HG03575 (cell line): Measurements from ENCODE around the gene STXBP2.
"Not testable (repeated sequence)": the region's sequence is repeated elsewhere in the genome, so short reads cannot be mapped to it uniquely, and the experiment has no call there.

Experiments
- ATAC-seq: cut with Tn5 transposase; IDR thresholded peaks from one replicate; pipeline ENCODE4 v1.9.1; 2021; ENCODE audit not compliant: unreplicated experiment, insufficient number of reproducible peaks, low FRiP score; ENCODE audit errors: extremely low read depth

Gene STXBP2

DNA sequence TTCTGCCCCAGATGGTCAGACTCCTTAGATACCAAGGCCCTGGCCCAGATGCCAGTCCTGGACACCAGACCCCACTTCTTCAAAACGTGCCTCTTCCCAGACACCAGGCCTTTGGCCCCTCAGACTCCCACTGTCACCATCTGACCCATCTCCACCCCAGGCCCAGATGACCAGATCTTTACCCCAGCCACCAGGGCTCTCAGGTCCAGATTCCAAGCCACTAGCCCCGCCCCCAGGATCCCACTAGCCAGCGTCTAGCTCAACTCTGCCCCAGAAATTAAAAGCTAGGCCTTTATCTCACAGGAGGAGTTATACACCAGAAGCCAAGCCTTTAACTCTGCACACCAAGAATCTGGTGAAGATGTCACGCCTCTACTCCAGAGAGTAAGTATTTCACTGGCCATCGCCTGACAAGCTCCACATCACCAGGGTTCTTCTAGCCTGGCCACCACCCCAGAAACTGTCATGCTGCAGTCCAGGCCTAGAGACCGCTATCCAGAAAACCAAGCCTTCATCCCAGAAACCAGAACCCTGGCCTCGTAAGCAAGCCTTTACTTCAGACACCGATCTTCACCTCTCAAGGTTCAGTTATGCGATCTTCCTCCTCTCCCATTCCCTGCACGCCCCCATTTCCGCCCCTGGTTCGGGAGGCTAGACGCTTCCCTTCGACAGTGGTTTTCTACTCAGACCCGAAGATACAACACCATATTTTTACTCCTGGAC, 8.2 kb upstream of the STXBP2 start:
- ATAC-seq = no peak

DNA sequence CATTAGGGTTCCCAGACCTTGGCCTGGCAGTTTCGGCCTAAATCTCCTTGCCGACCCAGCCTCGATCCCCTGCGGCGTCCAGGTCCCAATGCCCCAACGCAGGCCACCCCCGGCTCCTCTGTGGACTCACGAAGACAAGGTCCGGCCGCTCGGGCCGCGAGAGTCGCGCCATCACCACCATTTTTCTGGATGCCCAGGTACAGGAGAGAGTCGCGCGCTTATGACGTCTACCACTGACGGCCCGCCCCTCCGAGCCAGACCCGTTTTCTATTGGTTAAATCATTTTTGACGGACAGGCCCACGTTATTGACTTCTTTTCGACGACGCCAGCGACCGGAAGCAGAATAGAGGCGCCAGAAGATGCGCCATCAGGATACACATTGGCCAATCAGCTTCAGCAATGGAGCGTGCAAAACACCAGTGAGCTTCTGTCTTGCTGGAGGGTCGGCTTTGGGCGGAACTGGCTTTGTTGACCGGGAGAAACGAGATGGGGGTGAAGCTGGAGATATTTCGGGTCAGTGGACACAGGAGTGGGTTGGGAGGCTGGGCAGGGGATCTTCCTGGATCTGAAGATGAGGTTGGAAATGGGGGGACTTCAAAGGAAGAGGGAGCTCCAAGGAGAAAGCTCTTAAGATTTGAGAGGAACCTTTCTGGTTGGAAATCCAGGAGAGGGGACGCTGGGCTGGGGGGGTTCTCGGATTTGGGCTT, 7.4 kb upstream of the STXBP2 start, which contains the start of the genes PET100 and XAB2:
TSS of gene PET100 (plus strand) at position 447 of the 708 bp plus-strand sequence. CDS start at position 488, 41 bp downstream.
TSS of gene XAB2 (minus strand) at position 199 of the 708 bp plus-strand sequence. CDS start at position 181, 18 bp downstream.
- ATAC-seq = no peak

DNA sequence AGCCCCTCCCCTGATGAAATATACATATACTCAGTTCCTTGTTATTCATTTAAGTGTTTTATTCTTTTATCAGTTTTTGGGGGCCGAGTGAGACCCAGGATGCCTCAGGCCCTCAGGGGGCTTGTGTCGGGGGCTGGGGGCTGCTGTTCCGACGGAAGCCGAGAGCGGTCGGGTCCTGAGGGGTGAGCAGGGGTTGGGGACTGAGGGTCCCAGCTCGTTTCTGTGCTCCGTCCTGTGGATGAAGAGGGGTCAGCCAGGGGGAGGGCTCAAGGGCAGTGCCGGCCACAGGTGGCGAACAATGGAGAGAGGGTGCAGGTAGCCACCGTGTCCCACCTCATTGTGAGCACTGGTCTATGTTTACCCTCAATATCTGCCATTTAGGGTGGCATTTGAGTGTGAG, 5.3 kb upstream of the STXBP2 start:
- ATAC-seq = no peak

DNA sequence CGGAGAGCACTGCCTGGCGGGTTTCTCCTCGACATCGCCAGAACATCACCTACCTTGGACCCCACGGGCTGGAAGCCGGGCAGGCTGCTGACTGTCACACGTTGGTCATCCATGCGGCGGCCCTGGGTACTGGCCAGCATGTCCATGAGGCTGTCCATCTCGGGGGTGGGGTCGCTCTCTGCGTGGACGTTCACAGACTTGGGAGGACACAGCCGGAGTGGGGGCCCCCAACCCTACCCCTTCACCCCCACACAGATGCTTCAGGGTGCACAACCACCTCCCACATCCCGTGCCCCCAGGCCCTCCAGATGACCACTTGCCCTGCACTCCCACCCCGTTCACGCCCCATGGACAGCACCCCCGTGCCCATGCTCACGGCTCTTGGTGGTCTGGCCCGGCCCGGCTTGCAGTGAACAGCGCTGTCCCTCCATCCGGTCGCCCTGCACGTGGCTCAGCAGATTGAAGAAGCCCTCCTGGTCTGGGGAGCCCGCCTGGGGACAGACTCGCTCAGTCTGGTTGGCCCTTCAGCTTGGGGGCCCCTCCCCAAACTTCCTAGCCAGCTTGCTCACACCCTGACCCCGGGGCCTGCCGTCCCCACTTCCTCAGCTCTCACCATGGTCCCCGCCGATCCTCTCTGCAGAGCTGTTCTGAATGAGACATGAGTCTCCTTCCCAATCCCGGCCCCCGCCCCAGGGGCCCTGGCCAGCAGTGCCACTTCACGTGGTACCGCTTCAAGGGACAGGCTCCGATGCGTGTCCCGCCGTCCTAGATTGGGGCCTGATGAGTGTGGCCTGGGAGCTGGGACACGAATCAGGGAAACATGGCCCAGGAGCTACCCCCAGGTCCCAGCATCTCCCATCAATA, 4.3 kb upstream of the STXBP2 start:
- no peak for ATAC-seq

DNA sequence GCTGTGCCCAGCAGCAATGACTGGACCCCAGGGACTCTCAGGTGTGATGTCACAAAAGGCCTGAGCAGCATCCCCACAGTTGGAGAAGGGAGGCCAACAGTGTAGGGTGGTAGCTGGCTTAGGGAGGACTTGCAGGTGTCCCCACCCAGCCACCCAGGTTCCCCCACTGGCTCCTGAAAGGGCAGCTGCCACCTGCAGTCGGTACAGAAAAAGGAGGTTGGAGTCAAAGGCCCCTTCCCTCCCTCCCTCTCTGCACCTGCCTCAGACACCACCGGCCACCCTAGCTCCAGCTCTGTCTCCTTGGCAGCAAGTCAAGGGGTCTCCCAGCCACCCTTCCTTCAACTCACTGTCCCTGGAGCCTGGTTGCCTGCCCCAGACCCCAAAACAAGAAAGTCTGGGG, 3.2 kb upstream of the STXBP2 start, which contains the start of gene PCP2:
TSS of gene PCP2 (minus strand) at position 22 of the 400 bp plus-strand sequence. CDS start 262 bp downstream, outside the sequence.
- no peak for ATAC-seq

DNA sequence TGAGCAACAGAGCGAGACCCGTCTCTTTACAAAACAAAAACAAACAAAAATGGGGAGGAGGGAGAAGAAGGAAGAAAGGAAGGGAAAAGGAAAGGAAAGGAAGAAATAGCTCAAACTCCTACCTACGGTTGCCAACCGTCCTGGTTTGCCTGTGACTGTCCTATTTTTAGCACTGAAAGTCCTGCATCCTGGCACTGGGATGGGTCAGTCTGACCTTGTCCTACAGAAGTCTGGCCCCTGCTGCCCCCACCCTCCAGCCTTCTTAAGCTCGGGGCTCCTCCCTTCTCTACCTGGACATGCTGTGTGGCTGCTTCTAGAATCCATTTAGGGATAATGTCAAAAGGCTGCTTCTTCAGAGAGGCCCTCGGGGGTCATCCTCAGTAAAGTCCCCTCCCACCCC, 1.2 kb upstream of the STXBP2 start:
- ATAC-seq = no peak

DNA sequence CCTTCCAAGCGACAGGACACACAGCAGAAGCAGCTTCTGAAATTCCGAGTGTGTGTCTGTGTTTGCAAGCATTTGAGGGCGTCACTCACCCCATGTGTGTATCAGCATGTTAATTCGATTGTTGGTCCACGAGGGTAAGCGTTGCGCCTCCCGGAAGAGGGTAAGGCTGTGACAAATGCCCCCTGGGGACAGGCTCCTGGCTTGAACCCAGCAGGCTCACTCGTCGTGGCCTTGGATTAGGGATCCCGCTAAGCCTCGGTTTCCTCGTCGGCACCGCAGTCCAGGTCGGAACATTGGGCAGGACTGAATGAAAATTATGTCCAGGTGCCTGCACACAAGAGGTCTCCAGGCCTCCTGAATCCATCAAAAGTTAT, 606 bp upstream of the STXBP2 start:
- no peak for ATAC-seq

DNA sequence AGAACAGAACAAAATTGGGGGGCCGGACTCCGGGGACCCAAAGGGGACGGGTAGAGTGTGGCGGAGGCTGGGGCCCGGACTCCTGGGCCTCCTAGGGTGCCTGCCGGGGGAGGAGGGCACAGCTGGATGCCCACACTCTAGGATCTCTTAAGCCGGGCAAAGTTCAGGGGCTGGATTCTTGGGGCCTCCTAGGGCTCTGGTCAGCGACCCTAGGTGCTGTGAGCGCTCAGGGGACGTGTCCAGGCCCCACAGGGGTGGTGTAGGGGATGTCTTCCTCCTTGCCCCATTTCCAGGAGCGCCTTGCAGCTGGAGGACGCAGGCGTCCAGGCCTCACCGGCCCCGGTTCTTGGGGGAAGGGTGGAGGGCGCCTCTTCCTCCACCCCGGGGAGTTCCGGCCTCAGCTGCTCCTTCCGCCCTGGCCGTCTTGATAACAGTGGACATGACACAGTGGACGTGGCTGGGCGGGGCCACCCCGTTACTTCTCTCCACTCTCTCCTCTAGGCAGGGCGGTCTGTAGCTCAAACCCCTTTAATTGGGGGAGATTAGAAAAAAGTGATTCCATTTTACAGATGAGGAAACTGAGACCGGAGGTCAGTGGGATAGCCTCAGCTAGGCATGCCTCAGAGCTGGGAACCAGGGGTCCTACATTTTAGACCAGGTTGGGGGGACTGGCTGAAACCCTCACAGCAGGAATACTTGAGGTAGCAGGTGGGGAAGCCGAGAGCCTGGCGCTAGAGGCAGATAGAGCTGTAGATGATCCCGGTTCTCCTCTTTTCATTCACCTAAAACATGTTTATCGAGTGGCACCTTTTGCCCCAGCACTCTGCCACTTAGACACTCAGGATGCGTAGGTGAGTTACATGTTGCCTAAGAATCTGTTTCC, 705 bp downstream of the STXBP2 start:
- ATAC-seq = no peak

DNA sequence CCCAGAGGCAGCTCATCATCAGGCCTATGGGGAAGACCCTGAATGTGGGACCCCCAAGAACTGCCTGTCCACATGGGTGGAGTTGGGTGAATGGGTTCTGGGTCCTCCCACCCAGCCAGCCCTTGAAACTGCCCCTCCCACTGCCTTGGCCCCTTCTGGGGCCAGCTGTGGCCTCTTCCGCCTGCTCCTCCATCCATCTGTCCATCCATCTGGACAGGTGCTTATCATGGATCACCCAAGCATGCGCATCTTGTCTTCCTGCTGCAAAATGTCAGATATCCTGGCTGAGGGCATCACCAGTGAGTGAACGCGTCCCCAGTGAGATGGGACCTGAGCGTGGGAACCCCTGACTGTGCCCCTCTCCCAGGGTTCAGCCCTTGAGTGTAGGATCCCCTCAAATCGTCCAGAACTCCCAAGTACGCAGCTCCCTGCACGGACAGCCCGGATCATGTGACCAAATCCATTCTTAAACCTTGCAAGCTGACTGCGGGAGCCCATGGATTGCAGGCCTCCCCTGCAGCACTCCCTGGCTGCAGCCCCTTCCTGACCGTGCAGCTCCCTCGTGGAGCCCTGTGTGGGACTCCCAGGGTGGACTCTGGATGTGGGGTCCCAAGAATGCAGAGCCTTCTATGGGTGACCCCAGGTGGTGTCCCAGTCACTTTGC, 2.0 kb downstream of the STXBP2 start:
- no peak for ATAC-seq

DNA sequence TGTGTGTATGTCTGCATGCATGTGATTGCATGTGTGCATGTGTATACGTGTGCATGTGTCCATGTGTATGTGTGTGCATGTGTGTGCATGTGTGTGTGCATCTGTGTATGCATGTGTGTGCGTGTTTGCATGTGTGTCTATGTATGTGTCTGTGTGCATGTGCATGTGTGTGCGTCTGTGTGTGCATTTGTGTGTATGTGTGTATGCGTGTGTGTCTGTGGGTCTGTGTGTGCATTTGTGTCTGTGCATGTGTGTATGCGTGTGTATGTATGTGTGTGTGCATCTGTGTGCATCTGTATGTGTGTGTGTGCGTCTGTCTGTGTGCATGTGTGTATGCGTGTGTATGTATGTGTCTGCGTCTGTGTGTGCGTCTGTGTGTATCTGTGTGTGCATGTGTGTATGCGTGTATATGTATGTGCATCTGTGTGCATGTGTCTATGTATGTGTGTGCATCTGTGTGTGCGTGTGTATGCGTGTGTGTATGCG, 3.0 kb downstream of the STXBP2 start:
- ATAC-seq = no peak

DNA sequence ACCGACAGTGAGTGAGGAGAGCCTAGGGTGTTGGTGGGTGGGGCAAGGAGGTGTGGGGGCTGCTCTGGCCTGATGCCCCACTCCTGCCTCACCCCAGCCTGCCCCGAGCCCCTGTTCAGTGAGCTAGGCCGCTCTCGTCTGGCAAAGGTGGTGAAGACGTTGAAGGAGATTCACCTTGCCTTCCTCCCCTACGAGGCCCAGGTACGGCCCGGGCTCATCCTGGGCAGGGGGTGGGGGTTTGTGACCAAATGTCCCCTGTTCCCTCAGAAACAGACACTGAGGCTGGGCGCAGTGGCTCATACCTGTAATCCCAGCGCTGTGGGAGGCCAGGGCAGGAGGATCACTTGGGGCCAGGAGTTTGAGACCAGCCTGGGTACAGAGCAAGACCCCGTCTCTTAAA, 3.9 kb downstream of the STXBP2 start:
- no peak for ATAC-seq

DNA sequence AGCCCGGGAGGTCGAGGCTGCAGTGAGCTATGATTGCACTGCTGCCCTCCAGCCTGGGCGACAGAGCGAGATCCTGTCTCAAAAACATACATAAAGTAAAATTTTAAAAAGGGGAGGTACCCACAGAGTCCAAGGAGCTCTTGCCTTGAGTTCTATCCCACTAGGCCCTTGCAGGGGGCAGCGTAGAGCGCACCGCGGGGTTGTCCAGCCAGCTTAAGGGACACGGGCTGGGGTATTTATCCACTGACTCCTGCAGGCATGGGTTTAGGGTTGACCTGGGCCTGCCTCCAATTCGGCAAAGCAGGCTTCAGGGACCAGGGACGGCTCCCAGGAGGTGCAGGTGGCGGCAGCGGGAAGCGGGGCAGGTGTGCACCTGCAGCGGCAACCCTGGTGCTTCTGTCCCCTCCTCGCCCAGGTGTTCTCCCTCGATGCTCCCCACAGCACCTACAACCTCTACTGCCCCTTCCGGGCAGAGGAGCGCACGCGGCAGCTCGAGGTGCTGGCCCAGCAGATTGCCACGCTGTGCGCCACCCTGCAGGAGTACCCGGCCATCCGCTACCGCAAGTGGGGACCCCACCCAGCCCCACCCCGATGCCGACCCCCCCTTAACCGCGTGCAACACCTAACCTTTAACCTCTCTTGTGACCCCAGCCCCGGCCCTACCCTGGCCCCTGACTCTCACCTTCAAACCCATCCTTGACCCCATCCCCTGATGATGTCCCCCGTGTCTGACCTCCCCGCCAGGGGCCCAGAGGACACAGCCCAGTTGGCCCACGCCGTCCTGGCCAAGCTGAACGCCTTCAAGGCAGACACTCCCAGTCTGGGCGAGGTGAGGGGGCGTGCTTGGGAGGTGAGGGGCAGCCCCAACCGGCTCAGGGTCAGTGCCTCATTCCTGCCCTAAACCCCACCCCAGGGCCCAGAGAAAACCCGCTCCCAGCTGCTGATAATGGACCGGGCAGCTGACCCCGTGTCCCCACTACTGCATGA, 4.7 kb downstream of the STXBP2 start:
- no peak for ATAC-seq

DNA sequence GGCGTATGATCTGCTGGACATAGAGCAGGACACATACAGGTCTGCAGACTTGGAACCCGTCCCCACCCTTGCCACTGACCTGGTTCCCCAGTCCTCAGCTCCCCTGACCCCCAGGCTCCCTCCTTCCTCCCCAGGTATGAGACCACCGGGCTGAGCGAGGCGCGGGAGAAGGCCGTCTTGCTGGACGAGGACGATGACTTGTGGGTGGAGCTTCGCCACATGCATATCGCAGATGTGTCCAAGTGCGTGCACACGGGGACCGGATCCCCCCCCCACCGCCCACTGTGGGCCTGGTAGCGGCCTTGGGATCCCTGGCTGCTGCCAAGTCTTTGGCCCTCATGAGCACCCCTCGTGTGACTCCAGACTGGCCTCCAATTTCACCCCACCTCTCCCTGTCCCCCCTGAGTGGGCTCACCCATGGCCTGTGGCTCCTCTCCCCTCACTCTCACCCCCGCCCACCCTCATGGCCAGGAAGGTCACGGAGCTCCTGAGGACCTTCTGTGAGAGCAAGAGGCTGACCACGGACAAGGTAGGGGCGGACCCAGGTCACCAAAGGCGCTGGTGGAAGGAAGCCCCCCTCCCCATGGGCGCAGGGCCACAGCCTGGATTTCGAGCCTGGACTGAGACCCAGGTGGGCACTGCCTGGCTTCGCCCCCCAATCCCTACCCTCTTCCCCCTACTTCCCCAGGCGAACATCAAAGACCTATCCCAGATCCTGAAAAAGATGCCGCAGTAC, 5.6 kb downstream of the STXBP2 start:
- ATAC-seq = no peak

DNA sequence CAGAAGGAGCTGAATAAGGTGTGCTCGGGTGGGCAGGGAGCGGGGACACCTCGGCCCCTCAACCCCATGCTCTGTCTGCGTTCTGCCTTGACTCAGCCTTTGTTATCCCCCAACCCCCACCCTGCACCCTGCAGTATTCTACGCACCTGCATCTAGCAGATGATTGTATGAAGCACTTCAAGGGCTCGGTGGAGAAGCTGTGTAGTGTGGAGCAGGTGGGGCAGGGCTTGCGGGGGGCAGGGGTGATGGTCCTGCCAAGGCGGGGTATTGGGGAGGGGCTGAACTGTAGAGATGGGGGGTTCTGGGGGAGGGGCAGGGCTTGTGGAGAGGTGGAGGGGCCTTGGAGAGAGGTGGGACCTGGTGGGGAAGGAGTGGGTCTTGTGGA, 6.1 kb downstream of the STXBP2 start:
- ATAC-seq = no peak

DNA sequence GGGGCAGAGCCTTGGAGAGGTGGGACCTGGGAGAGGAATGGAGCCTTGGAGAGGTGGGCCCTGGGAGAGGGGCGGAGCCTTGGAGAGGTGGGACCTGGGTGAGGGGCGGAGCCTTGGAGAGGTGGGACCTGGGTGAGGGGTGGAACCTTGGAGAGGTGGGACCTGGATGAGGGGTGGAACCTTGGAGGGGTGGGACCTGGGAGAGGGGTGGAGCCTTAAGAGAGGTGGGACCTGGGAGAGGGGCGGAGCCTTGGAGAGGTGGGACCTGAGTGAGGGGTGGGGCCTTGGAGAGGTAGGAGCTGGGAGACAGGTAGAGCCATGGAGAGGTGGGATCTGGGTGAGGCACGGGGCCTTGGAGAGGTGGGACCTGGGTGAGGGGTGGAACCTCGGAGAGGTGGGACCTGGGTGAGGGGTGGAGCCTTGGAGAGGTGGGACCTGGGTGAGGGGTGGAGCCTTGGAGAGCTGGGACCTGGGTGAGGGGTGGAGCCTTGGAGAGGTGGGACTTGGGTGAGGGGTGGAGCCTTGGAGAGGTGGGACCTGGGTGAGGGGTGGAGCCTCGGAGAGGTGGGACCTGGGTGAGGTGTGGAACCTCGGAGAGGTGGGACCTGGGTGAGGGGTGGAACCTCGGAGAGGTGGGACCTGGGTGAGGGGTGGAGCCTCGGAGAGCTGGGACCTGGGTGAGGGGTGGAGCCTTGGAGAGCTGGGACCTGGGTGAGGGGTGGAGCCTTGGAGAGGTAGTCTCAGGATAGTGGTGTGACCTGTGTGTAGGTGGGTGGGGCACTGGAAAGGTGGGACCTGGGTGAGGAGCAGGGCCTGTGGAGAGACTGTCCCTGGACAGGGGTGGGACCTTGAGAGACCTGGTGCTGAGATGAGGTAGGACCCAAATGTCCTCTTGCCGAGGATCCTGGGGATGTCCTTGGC, 7.0 kb downstream of the STXBP2 start:
- ATAC-seq = not testable (repeated sequence)
